HG03025 (cell line): Measurements from ENCODE around the gene ZNF410.

ENCODE experiments used
- ATAC-seq: cut with Tn5 transposase; IDR thresholded peaks from one replicate; pipeline ENCODE4 v1.9.1; 2021; ENCODE audit warnings: mild to moderate bottlenecking, moderate library complexity; ENCODE audit not compliant: unreplicated experiment, low FRiP score

The ZNF410 gene

GRCh38 chr14:73945159-73945670 lies 58.6 kb downstream of the ZNF410 start:
- ATAC-seq = no peak

DNA sequence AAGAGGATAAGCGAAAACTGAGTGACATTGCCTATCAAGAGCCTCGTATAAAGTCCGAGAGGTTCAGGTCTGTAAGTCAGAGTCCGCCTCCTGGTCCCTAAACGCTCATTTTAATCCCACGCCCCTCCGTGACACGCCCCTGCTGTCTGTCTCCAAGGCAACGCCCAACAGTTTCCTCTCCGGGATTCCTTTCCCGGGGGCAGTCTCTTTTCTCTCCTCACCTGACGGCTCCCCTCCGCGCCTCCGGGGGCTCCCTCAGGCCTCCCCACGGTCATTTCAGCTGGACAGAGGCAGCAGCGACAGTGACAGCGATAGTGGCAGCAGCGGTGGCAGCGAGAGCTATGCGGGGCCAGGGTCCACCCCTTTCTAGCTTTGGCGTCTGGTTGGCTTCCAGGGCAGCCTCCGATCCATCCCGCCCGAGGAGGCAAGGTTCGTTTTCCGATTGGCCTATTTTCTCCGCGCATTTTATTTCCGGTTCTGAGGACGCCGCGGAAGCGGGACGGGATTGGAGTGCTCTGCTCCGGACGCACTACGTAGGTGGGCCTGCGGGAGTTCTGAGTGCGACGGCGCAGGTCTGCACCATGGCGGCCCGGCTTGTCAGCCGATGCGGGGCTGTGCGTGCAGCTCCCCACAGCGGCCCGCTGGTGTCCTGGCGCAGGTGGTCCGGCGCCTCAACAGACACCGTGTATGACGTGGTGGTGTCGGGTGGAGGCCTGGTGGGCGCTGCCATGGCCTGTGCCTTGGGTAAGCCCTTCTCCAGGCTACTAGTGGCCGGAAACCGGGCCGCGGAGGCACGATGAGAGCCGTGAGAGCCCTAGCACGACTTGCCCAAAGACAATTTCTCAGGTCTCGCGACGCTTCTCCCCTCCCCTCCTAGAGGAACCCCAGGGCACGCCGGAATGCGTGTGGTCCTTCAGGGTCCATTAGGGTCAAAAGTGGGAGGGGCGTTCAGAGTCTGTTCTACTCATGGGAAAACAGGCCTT lies 63.4 kb downstream of the ZNF410 start, which contains the start of the genes COQ6 and FAM161B:
Gene COQ6, plus strand, starts transcription at position 551 of the 983 bp plus-strand sequence. Its CDS starts 31 bp downstream, at position 582.
Gene FAM161B, minus strand, starts transcription at position 343 of the 983 bp plus-strand sequence. Its CDS starts 68 bp downstream, at position 275.
- peak; percentile 84 for ATAC-seq

DNA sequence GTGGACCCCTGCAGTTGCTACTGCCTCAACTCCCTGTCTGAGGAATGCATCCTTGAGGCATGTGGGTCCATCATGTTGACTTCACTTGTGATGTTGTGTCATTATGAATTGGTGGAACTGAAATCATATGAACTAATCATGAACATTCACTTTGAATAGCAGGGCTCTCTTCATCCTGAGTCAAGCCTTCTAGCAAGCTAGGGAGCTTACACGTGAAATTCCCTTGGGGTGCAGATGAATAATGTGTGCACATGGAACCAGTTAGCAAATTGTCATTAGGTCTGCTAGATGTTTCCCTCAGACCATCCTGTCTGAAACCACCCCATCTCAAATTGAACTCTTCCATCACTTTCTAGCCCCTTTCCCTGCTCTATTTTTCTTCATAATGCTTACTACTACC lies 67.1 kb downstream of the ZNF410 start:
- ATAC-seq = no peak

GRCh38 chr14:73955674-73956073 lies 69.0 kb downstream of the ZNF410 start:
- ATAC-seq = no peak

GRCh38 chr14:73958591-73958990 lies 71.9 kb downstream of the ZNF410 start:
- ATAC-seq = no peak

GRCh38 chr14:73961192-73961591 lies 74.5 kb downstream of the ZNF410 start:
- ATAC-seq = no peak

GRCh38 chr14:73965216-73965615 lies 78.6 kb downstream of the ZNF410 start:
- ATAC-seq = no peak

GRCh38 chr14:73968885-73969284 lies 82.2 kb downstream of the ZNF410 start:
- no peak for ATAC-seq

- ATAC-seq = no peak
Observed at GRCh38 chr14:73973497-73973896, 86.8 kb downstream of the ZNF410 start.

DNA sequence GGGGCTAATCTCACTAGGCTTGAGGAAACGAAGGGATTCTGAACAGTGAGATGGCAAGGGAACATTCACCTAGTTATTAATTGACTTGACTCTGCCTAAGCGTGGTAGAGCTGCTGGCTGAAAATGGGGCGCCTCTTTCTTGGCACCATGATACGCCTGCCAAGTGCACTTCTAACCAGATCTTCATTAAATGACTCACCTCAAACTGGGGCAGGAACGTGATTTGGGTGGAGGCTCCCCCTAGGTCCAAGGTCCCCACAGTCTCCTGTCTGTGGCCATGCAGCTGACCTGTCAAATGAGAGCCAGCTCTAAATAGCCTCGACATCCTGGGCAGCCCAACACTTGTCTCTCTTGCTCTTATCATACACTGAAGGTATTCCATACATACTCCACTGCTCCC lies 89.5 kb downstream of the ZNF410 start:
- ATAC-seq = no peak

GRCh38 chr14:73977896-73978295 lies 91.2 kb downstream of the ZNF410 start:
- no peak for ATAC-seq
